Thymus (tissue), 11 donors: ENCODE measurements around the gene EFEMP2. TPM values are rescaled to one million over a fixed set of nuclear protein-coding genes. Genes with fewer than 3 reads are reported as not detected.
A peak's percentile ranks its signal among the peaks of the same experiment; 100 is the strongest.

Experiments used
- DNase-seq, 9 donors: peaks; one replicate each; pipeline ENCODE4 v3.0.0-alpha.2; 2013; ENCODE audit warnings: low spot score in 9 of 9, low read depth in 6 of 9, missing footprints in 1 of 9
- H3K27ac ChIP-seq, 2 donors: one replicate each; pipeline ENCODE4 v1.5.1; 2013; ENCODE audit warnings: control low read depth in 1 of 2, low read depth in 1 of 2, low read length in 1 of 2, mild to moderate bottlenecking in 1 of 2, moderate library complexity in 1 of 2
- H3K27me3 ChIP-seq, 2 donors: one replicate each; pipeline ENCODE4 v1.5.1; 2013; ENCODE audit warnings: low read length in 1 of 2; ENCODE audit not compliant: control insufficient read depth in 2 of 2, insufficient read depth in 1 of 2
- H3K36me3 ChIP-seq, 2 donors: one replicate each; pipeline ENCODE4 v1.5.1; 2013; ENCODE audit warnings: low read length in 1 of 2, mild to moderate bottlenecking in 1 of 2, moderate library complexity in 1 of 2; ENCODE audit not compliant: control insufficient read depth in 2 of 2, insufficient read depth in 2 of 2
- H3K4me1 ChIP-seq, 2 donors: one replicate each; pipeline ENCODE4 v1.5.1; 2013; ENCODE audit warnings: low read length in 2 of 2; ENCODE audit not compliant: control insufficient read depth in 2 of 2, insufficient read depth in 2 of 2
- H3K4me3 ChIP-seq, 2 donors: one replicate each; pipeline ENCODE4 v1.5.1; 2013; ENCODE audit warnings: low read length in 2 of 2, control low read depth in 1 of 2, mild to moderate bottlenecking in 1 of 2
- H3K9me3 ChIP-seq, 2 donors: one replicate each; pipeline ENCODE4 v1.5.1; 2013; ENCODE audit warnings: low read length in 1 of 2, mild to moderate bottlenecking in 1 of 2; ENCODE audit not compliant: control insufficient read depth in 2 of 2, insufficient read depth in 1 of 2
- WGBS: extraction: QIAGEN DNeasy Blood & Tissue Kit; methylation state at CpG from one replicate; pipeline ENCODE4 v1.1.7; 2013; 5-methylcytosine and 5-hydroxymethylcytosine counted together
- polyA plus RNA-seq: library from polyadenylated mRNA; stranded (reverse); fragments of 200-250 nt; gene quantifications from one replicate; pipeline ENCODE4 v1.2.3, GENCODE V29; 2013
- total RNA-seq: library from RNA; stranded (reverse); fragments of 120-200 nt; gene quantifications from one replicate; pipeline ENCODE4 v1.2.4, GENCODE V29; 2013
- donor health status: healthy.

Gene EFEMP2
- total and polyA plus RNA-seq, 2 donors = 11.9 to 41.8 TPM

DNA sequence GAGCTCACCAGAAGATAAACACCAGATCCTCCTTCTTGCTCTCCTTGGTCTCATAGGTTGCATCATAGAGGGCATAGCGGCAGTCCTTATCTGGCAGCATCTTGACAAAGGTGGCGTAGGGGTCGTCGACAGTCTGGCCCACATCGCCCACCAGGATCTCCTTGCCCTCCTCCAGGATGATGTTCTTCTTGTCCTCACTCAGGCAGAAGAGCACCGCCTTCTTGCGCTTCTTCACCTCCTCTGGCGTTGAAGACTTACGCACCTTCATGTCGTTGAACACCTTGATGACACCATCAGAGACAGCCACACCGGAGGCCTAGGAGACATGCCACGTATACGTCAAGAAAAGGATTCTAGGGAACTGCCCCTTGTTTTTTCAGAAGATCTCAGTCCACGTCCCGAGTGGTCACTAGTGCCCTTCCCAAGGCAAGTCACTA, 16.7 kb downstream of the EFEMP2 start:
- peaks cover 57 to 58% of the 10 kb centered on the region in 2 donors for H3K36me3 ChIP-seq
- H3K4me3 ChIP-seq = no peak overlapping the region
- no peaks in the 10 kb centered on the region for H3K27me3 ChIP-seq
- 97% methylated on average over 15 of the region's 15 CpGs for WGBS
- peaks cover 7 to 32% of the 10 kb centered on the region in 2 donors for H3K9me3 ChIP-seq
- H3K27ac ChIP-seq = no peak overlapping the region
- peaks cover 13 to 34% of the 10 kb centered on the region in 2 donors for H3K4me1 ChIP-seq
- no peak for DNase-seq

DNA sequence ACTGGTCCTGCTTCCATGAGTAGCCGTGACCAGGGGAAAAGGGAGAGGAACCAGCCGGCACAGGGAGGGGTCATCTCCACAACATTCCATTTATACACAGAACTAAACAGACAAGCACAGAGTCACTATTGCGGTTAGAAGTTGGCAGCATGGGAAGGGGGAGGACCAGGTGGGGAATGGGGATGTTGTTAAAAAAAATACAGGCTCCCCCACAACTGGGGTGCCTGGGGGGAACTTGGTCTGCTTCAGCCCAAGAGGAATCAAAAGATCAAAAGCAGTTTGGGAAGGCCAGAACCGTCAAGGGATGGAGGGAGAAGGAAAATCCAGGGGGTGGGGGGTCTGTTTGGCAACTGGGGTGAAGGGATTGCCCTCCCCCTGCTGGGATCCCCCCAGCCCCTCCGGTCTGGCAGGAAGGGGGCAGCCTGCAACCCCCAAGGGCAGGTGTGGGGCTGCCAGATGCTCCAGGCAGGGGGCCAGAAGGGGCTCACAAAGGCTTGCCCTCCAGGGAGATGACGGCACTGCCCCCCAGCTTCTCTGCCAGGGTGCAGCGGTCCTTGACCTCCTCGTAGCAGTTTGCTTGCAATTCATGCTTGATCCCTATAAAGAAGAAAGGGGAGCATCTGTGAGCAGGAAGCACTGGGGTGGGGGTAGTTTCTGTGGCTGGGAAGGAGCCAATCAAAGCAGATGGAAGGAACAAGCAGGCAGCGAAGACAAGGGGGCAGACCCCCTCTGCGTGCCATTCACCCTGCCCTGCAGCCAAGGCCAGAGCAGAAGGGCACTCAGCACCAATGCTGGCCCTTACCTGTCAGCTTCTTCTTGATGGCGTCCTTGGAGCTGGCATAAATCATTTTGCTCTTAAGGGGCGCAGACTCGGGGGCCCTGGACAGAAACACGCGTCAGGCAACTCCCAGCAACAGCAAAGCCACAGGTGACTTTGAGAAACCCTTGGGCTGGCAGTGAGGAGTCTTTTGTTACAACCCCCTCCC, 17.5 kb downstream of the EFEMP2 start:
- no peak overlapping the region for H3K27ac ChIP-seq
- H3K9me3 ChIP-seq = peaks cover 7 to 30% of the 10 kb centered on the region in 2 donors
- no peak for DNase-seq
- no peak overlapping the region for H3K4me3 ChIP-seq
- peaks cover 58 to 61% of the 10 kb centered on the region in 2 donors for H3K36me3 ChIP-seq
- no peaks in the 10 kb centered on the region for H3K27me3 ChIP-seq
- peaks cover 13 to 32% of the 10 kb centered on the region in 2 donors for H3K4me1 ChIP-seq
- WGBS = 93% methylated on average over 15 of the region's 15 CpGs

DNA sequence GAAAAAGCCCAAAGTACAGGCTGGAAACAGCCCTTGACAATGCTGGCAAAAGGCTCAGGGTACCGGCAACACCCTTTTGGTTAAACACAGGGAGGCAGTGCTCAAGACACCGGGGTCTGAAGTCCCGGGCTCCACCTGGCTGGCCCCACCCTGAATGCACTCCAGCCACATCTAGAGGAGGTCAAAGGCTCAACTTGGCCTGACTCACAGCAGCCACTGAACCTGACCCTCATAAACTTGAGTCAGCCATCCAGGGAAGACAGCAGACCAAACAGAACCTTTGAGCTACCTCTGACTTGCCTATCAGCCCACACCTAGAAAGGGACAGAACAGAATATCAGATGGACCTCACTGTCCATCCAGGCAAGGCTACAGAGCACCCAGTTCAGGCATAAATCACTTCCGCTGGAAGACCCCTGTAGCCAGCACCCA, 18.4 kb downstream of the EFEMP2 start:
- Histone ChIP-seq H3K27ac (no peak overlapping the region), H3K27me3 (no peaks in the 10 kb centered on the region), H3K9me3 (peaks cover 7 to 24% of the 10 kb centered on the region in 2 donors), H3K4me1 (peaks cover 13 to 23% of the 10 kb centered on the region in 2 donors), H3K4me3 (no peak overlapping the region), H3K36me3 (peaks cover 58 to 61% of the 10 kb centered on the region in 2 donors)
- DNase-seq = no peak
- WGBS = 99% methylated on average over 4 of the region's 4 CpGs

DNA sequence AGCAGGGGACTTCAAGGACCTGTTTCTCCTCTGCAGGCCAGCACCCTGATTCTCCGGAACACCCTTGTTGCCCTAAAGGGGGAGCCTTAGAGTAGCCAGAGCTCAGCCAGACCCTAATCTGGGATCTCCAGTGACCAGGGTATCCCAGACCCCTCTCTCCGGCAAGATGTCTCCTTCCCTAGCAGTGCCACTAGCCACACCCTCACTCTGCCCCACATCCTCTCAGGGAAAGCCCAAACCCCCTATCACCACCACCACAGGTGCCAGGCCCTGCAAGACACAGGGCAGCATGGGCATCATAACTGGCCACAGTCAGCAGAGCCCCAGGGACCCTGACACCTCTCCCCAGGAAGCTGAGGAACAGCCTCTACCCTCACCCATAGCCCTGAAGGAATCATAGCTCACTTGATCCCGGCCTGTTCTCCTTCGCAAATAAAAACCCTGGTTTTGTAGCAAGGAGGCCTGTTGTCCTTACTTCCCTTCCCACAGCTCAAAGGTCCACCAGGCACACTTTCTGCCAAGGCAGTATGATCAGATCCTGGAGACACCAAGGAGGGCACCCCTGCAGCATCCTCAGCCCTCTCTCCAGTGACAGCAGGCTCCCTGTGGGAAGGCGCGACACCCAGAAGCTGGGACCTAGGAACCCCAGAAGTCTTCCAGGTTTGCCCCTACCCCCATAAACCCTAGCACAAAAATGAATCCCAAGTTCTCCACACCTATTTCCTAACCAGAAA, 19.2 kb downstream of the EFEMP2 start:
- Histone ChIP-seq H3K27ac (no peak overlapping the region), H3K36me3 (peaks cover 58 to 61% of the 10 kb centered on the region in 2 donors), H3K4me3 (no peak overlapping the region), H3K27me3 (no peaks in the 10 kb centered on the region), H3K9me3 (peaks cover 7 to 24% of the 10 kb centered on the region in 2 donors), H3K4me1 (peaks cover 13 to 15% of the 10 kb centered on the region in 2 donors)
- 97% methylated on average over 6 of the region's 6 CpGs for WGBS
- DNase-seq = no peak

DNA sequence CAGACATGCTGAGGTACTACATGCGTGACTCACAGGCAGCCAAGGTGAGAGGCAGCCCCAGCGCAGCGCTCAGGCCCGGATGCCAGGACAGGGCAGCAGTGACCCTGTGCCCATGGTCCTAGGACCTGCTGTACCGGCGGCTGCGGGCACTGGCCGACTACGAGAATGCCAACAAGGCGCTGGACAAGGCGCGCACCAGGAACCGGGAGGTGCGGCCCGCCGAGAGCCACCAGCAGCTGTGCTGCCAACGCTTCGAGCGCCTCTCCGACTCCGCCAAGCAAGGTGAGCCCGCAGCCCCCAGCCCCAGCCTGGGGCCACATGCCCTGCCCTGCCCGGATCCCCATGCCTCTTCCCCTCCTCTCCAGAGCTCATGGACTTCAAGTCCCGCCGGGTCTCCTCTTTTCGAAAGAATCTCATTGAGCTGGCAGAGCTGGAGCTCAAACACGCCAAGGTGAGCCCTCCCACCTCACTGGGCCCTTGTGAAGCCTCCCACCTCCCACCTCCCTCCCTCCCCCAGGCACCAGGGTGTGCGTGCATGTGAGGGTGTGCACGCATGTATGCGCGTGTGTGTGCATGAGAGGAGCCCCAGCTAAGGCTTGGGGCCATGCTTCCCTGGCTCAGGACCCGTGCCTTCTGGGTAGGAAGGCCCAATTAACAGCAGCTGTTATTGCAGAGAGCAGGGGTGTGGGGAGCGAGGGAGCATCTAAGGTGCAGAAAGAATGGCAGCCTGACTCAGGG, 19.9 kb downstream of the EFEMP2 start:
- Histone ChIP-seq H3K9me3 (peaks cover 7 to 24% of the 10 kb centered on the region in 2 donors), H3K27ac (no peak overlapping the region), H3K4me1 (peaks cover 13 to 14% of the 10 kb centered on the region in 2 donors), H3K27me3 (no peaks in the 10 kb centered on the region), H3K4me3 (no peak overlapping the region), H3K36me3 (peaks cover 58 to 61% of the 10 kb centered on the region in 2 donors)
- DNase-seq = no peak
- 97% methylated on average over 33 of the region's 33 CpGs for WGBS

DNA sequence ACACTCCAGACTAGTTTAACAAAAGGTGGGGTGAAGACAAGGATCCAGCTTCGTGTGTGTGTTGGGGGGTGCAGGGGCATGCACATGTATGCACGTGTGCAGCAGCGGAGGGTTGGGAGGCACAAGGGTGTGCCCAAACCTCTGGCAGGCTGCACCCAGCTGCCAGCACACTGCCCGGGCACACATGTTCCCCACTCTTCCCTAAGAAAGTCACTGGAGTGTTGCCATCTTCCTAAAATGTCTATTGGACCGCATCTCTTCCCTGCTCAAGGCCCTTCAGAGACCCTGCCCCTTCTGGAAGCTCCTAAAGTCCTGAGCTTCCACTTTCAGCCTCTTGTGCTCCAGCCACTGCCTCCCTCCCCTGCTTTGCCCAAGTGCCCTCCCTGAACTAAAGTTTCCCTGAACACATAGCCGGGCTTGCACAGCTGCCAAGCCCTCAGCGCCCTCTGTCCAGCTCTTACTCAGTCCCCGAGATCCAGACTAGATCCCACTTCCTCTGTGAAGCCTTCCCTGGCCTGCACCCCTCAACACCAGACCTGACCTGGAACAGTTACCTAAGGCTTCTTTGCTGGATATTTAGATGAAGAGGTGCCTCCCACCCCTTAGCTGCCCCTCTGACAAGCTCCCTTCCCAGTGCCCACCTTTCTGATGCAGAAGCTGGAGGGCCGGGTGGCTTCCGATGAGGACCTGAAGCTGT, 20.6 kb downstream of the EFEMP2 start:
- DNase-seq = no peak
- WGBS = 97% methylated on average over 10 of the region's 10 CpGs
- H3K27ac ChIP-seq = peak overlapping the region in 1 of 2 donors; percentile 20
- H3K9me3 ChIP-seq = peaks cover 7 to 24% of the 10 kb centered on the region in 2 donors
- H3K36me3 ChIP-seq = peaks cover 58 to 61% of the 10 kb centered on the region in 2 donors
- peaks cover 13 to 14% of the 10 kb centered on the region in 2 donors for H3K4me1 ChIP-seq
- H3K4me3 ChIP-seq = no peak overlapping the region
- H3K27me3 ChIP-seq = peaks cover 0 to 2% of the 10 kb centered on the region in 2 donors

DNA sequence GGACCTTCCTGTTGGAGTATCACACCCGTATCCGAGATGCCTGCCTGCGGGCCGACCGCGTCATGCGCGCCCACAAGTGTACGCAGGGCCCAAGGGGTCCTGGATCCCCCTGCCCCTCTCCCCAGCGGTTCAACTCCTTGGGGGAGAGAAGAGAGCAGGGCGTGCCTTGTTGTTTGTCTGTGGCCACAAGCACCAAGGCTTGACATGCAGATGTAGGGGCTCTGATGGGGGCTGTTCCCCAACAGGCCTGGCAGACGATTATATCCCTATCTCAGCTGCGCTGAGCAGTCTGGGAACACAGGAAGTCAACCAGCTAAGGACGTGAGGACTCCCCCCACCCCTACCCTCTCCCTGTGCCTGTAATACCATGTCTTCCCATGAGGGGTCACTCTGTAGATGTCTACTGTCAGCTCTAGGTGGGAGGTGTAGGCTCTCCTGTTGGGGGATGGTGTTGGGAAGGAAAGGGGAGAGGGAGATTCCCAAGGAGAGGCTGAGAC, 21.5 kb downstream of the EFEMP2 start:
- Histone ChIP-seq H3K4me3 (no peak overlapping the region), H3K36me3 (peaks cover 52 to 56% of the 10 kb centered on the region in 2 donors), H3K9me3 (peaks cover 7 to 24% of the 10 kb centered on the region in 2 donors), H3K27me3 (peaks cover 0 to 2% of the 10 kb centered on the region in 2 donors), H3K27ac (no peak overlapping the region), H3K4me1 (peaks cover 7 to 8% of the 10 kb centered on the region in 2 donors)
- no peak for DNase-seq
- WGBS = 96% methylated on average over 14 of the region's 14 CpGs
